WI38 (cell line): ENCODE data around the gene GAS2L2.
A peak's percentile ranks its signal among the peaks of the same experiment; 100 is the strongest.

Source experiments
- H3K4me3 ChIP-seq: 2 replicates; pipeline ENCODE4 v1.5.1; 2011; ENCODE audit warnings: low read depth, mild to moderate bottlenecking, control low read depth, low read length
- CTCF ChIP-seq: IDR thresholded peaks from 2 replicates; pipeline ENCODE4 v1.5.1; 2012; ENCODE audit warnings: low read depth, mild to moderate bottlenecking, control low read depth, low read length

Gene GAS2L2

GRCh38 chr17:35795007-35795870, 42.2 kb upstream of the GAS2L2 start, which contains the start of gene MMP28:
Gene MMP28 (minus strand): TSS chr17:35795641. CDS start chr17:35795377, 264 bp downstream.
- peak within 1 kb of the TSS; percentile 58 for H3K4me3 ChIP-seq
- no peak for TF ChIP-seq CTCF

GRCh38 chr17:35793257-35793656, 40.2 kb upstream of the GAS2L2 start:
- TF ChIP-seq CTCF, result no peak
- no peak overlapping the region for H3K4me3 ChIP-seq

- no peak overlapping the region for H3K4me3 ChIP-seq
- no peak for TF ChIP-seq CTCF
These were observed 38.8 kb upstream of the GAS2L2 start for GRCh38 chr17:35791681-35792350.

GRCh38 chr17:35790841-35791240, 37.8 kb upstream of the GAS2L2 start:
- TF ChIP-seq CTCF, result no peak
- H3K4me3 ChIP-seq, result no peak overlapping the region

- no peak overlapping the region for H3K4me3 ChIP-seq
- no peak for TF ChIP-seq CTCF
These were observed 35.7 kb upstream of the GAS2L2 start for GRCh38 chr17:35788477-35789368.

GRCh38 chr17:35786941-35787432, 33.9 kb upstream of the GAS2L2 start:
- no peak overlapping the region for H3K4me3 ChIP-seq
- TF ChIP-seq CTCF, result no peak
